ENCODE data around the gene COX14. TPM values are rescaled to one million over a fixed set of nuclear protein-coding genes. Genes with fewer than 3 reads are reported as not detected.

Gene COX14
- total RNA-seq (10 to 100 TPM; 46.8 to 77.6 TPM), polyA plus RNA-seq (ENCODE audit: insufficient read length in 6 of 6) (10 to 100 TPM; 30.5 to 41.6 (median 35.2) TPM)
- long read RNA-seq, donor 1, transcript COX14-203 (2 exons, 739 nt), result major isoform, 62 of 73 reads
- long read RNA-seq, donor 1, partial matches to known transcripts, result 9 of 73 reads
- long read RNA-seq, donor 1, other reads (novel, unspliced or antisense), result 0 of 73 reads
- long read RNA-seq, donor 2, transcript COX14-203 (2 exons, 739 nt), result major isoform, 26 of 26 reads
- long read RNA-seq, donor 2, partial matches to known transcripts, result 0 of 26 reads
- long read RNA-seq, donor 2, other reads (novel, unspliced or antisense), result 0 of 26 reads
- long read RNA-seq, donor 3, transcript COX14-203 (2 exons, 739 nt), result major isoform, 46 of 48 reads
- long read RNA-seq, donor 3, partial matches to known transcripts, result 0 of 48 reads
- long read RNA-seq, donor 3, other reads (novel, unspliced or antisense), result 0 of 48 reads
- long read RNA-seq, donor 4, transcript COX14-203 (2 exons, 739 nt), result major isoform, 81 of 91 reads
- long read RNA-seq, donor 4, partial matches to known transcripts, result 4 of 91 reads
- long read RNA-seq, donor 4, other reads (novel, unspliced or antisense), result 0 of 91 reads
- long read RNA-seq, donor 5, transcript COX14-203 (2 exons, 739 nt), result major isoform, 55 of 56 reads
- long read RNA-seq, donor 5, partial matches to known transcripts, result 0 of 56 reads
- long read RNA-seq, donor 5, other reads (novel, unspliced or antisense), result 0 of 56 reads
- long read RNA-seq, donor 6, transcript COX14-203 (2 exons, 739 nt), result major isoform, 59 of 71 reads
- long read RNA-seq, donor 6, partial matches to known transcripts, result 10 of 71 reads
- long read RNA-seq, donor 6, other reads (novel, unspliced or antisense), result 0 of 71 reads
- long read RNA-seq, donor 7, transcript COX14-203 (2 exons, 739 nt), result major isoform, 44 of 44 reads
- long read RNA-seq, donor 7, partial matches to known transcripts, result 0 of 44 reads
- long read RNA-seq, donor 7, other reads (novel, unspliced or antisense), result 0 of 44 reads
- long read RNA-seq, donor 8, transcript COX14-203 (2 exons, 739 nt), result major isoform, 28 of 29 reads
- long read RNA-seq, donor 8, partial matches to known transcripts, result 0 of 29 reads
- long read RNA-seq, donor 8, other reads (novel, unspliced or antisense), result 0 of 29 reads
- long read RNA-seq, donor 9, result 0 reads
- long read RNA-seq, donor 10, transcript COX14-203 (2 exons, 739 nt), result major isoform, 67 of 70 reads
- long read RNA-seq, donor 10, partial matches to known transcripts, result 1 of 70 reads
- long read RNA-seq, donor 10, other reads (novel, unspliced or antisense), result 1 of 70 reads
- long read RNA-seq, donor 11, transcript COX14-203 (2 exons, 739 nt), result major isoform, 45 of 59 reads
- long read RNA-seq, donor 11, partial matches to known transcripts, result 10 of 59 reads
- long read RNA-seq, donor 11, other reads (novel, unspliced or antisense), result 0 of 59 reads
- long read RNA-seq, donor 12, transcript COX14-203 (2 exons, 739 nt), result major isoform, 36 of 36 reads
- long read RNA-seq, donor 12, partial matches to known transcripts, result 0 of 36 reads
- long read RNA-seq, donor 12, other reads (novel, unspliced or antisense), result 0 of 36 reads

- Histone ChIP-seq H3K4me3 (peak within 1 kb of the TSS; percentile 94 to 97), H3K36me3 (peaks cover 0 to 8% of the 10 kb centered on the region in 2 donors), H3K9me3 (no peaks in the 10 kb centered on the region), H3K27me3 (no peaks in the 10 kb centered on the region), H3K27ac (peak within 1 kb of the TSS; percentile 96 to 98), H3K4me1 (peaks cover 22 to 45% of the 10 kb centered on the region in 2 donors)
- DNase-seq, result peak; percentile 98 to 100 (median 99)
- peak; percentile 88 to 91 for TF ChIP-seq CTCF (IDR thresholded peaks at IDR 0.05)
- intact Hi-C loops (cut with DNase I), result no loop called here
- peak; percentile 88 for ATAC-seq
Observed at GRCh38 chr12:50111693-50112455, at the start of gene COX14. TSS of gene COX14 (plus strand) at chr12:50112236. CDS start at chr12:50120044, 7,808 bp downstream.

- intact Hi-C loops (cut with DNase I), result loop anchor here in 1 of 2 donors (5.0 kb wide), 1 partner anchor 91 kb away; the partner anchor contains the start of gene AQP6
- no peak for TF ChIP-seq CTCF (IDR thresholded peaks at IDR 0.05)
- no peak for ATAC-seq
Observed at GRCh38 chr12:50062728-50063460, 49.1 kb upstream of the COX14 start.

GRCh38 chr12:50065726-50066310 lies 46.2 kb upstream of the COX14 start:
- H3K27ac ChIP-seq, result no peak overlapping the region
- no peak overlapping the region for H3K4me3 ChIP-seq
- no peak for TF ChIP-seq CTCF (IDR thresholded peaks at IDR 0.05)
- H3K27me3 ChIP-seq, result peaks cover 0 to 9% of the 10 kb centered on the region in 2 donors
- H3K4me1 ChIP-seq, result peaks cover 3 to 6% of the 10 kb centered on the region in 2 donors
- H3K9me3 ChIP-seq, result no peaks in the 10 kb centered on the region
- no peaks in the 10 kb centered on the region for H3K36me3 ChIP-seq
- intact Hi-C loops (cut with DNase I), result no loop called here
- ATAC-seq (no peak), DNase-seq (no peak)

More at GRCh38 chr12:50062728-50063460, 49.1 kb upstream of the COX14 start:
- Histone ChIP-seq H3K4me3 (no peak overlapping the region), H3K36me3 (no peaks in the 10 kb centered on the region), H3K27me3 (peaks cover 0 to 26% of the 10 kb centered on the region in 2 donors), H3K9me3 (no peaks in the 10 kb centered on the region), H3K4me1 (peaks cover 0 to 8% of the 10 kb centered on the region in 2 donors), H3K27ac (no peak overlapping the region)
- DNase-seq, result no peak
